ENCODE results near the gene RGL1.

RGL1 gene

DNA sequence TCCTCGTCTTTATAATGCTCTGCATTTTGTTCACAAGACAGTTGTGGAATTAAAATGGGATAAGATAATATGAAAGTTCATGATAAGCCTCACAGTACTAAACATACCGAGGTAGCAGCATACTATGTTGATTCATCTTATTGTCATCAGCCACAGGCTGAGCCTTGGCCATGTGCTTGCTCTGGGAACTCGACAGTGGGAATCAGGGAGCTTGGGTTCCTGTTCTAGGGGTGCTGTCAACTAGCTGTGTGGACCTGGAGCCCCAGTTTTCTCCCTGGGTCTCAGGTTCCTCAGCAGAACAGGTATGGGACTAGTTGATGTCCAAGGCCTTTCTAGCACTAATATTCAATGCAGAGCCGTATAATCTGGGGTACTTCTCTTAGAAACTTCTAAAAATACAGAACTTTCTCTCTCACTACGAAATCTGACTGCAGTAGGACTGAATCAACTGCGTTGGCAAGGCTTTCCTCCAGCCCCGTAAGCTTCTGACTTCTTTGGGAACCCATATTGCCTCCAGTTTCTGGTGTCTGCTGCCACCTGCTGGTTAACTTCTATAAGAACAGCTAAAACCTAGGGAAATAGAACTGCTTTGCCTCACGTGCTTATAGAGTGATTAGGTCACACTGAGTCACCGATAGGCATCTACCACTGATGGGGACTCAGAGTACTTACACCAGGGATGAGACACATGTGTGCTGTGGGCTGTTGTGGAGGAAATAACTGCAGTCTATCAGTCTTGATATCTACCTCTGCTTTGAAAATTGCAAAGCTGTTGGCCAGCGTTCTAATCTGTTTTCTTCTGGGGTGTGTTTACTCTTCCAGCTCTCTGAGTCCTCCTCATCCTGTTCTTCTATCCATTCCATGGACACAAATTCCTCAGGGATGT, 110.9 kb downstream of the RGL1 start:
- DNase-seq (ENCODE audit: low read depth in 2 of 2): peak; percentile 53 to 54

DNA sequence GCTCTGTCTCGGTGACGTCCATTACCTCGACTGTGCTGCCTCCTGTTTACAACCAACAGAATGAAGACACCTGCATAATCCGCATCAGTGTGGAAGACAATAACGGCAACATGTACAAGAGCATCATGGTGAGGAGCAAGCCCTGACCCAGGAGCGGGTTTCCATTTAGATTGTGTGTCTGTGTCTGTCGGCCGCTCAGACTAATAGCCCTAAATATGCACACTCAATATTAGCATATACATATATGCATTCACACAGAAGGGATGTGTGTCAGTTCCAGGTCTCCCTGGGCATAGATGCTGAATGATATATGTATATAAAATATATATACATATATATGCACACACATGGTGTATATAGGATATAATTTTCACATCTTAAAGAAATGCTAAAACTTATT, 111.7 kb downstream of the RGL1 start:
- DNase-seq (ENCODE audit: low read depth in 2 of 2): no peak

DNA sequence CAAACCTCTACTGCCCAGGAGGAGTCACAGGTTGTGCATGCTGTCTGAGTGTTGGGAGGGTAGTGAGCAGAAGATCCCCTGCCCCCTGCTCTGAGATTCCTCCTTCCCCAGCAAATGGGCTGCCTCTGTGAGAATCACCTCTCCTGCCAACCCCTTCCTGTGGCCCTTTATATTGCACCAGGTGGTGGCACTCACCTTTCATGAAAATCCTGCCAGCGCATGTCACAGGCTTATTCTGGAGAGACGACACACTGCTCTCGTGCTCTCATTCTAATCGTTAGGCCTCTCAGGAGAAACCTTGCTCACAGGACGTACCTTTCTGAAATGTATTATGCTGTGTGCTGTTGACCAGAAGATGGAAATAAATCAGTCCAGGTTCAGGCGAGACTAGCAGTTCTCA, 113.7 kb downstream of the RGL1 start:
- no peak for DNase-seq (ENCODE audit: low read depth in 2 of 2)

DNA sequence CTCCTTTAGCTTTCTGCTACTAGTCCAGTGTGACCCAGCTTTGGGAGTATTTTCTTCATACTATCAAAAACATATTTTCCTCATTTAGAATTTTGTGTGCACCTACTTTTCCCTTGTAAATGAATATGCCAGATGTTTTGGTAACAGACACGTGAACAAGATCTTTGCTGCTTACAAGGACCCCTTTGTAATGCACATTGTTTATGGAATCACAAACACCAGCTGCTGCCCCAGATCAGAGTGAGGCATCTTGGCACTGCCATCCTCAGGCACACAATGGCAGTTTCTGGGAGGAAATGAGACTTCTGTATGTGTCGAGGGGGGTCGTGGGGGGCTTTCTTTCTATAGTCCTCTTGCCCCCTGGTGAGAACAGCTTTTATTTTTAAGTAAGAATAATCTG, 115.7 kb downstream of the RGL1 start:
- no peak for DNase-seq (ENCODE audit: low read depth in 2 of 2)

DNA sequence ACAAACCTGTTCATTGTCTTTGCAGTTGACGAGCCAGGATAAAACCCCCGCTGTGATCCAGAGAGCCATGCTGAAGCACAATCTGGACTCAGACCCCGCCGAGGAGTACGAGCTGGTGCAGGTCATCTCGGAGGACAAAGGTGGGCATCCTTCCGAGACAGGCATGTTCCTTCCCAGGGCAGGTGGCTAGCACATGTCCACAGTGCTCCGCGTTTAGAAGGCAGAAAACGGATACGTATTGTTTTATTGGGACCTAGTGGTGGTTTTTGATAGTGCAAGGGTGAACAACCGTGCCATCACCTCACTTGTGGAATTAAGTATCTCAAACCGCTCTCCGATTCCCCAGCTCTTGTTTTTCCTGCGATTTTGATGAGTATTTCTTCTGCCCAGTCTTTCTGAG, 117.3 kb downstream of the RGL1 start:
- no peak for DNase-seq (ENCODE audit: low read depth in 2 of 2)

DNA sequence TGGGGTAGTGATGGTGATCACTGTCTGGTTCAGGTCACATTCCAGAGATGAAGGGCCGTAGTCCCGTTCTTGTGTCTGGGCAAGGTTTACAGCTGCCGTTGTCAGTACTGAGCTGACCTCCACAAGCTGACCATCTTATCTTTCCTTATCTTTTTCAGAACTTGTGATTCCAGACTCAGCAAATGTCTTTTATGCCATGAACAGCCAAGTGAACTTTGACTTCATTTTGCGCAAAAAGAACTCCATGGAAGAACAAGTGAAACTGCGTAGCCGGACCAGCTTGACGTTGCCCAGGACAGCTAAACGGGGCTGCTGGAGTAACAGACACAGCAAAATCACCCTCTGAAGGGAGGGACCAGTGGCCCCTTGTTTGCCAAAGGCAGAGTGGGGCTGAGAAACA, 121.0 kb downstream of the RGL1 start:
- DNase-seq (ENCODE audit: low read depth in 2 of 2): no peak

DNA sequence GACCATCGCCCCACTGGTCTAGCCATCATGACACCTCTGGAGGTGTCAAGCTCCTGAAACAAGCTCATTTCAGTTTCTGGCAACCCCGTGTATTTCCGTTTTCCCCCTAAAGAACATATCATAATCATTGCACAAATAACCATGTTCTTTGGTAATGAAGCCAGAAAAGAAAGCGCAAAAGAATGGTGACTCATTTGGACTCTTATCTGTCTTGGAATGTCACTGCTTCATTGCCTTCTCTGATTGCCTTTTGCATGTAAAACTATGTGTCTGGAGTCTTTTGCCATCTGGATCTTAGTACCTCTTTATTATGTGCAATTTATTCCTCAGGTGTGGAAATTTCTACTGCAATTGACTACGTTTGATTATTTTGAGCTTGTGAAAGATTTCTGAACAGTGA, 122.1 kb downstream of the RGL1 start:
- DNase-seq (ENCODE audit: low read depth in 2 of 2): no peak

DNA sequence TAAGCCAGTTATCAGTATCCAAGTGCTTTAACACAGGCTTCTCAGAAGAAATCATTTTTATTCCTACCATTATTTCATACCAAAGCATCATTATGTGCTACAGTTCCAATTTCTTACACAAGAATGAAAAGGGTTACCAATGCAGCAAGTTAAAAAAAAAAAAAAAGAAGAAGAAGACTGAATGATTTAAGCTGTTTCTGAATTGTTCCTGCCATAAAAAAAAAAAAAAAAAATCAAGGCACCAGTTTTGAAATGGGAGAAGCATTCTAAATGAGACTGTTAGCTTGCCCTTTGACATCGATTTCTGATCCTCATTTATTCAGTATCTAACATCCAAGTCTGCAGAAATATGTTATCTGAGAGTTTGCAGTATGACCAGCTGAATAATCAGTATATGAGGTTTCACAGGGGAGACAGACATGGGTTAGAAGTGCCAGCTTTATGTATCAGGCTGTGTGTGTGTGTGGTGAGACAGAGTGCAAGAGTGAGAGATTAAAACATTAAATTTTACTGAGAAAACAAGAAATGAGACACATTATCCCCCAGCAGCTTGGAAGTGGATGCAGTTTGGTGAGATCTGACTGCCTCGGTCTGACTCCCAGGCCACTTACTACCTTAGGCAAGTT, 126.8 kb downstream of the RGL1 start:
- no peak for DNase-seq (ENCODE audit: low read depth in 2 of 2)

DNA sequence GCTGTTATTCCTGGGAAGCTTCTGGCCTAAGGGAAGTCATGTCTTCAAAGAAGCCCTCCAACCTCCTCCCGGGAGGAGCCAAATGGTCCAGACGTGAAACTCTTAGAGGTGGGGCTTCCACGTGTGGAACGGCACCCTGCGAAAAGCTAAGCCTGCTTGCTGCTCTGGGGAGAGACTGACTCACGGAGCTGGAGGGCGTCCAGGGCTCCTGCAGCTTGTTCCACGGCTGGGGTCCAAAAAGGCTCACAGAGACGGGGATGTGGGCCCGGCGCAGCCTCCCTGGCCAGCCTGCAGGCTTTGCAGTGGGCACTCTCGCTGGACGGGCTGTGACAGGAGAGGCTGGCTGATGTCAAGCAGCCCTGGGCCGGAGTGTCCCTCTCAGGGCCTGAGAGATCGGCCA, 127.5 kb downstream of the RGL1 start:
- DNase-seq (ENCODE audit: low read depth in 2 of 2): no peak

DNA sequence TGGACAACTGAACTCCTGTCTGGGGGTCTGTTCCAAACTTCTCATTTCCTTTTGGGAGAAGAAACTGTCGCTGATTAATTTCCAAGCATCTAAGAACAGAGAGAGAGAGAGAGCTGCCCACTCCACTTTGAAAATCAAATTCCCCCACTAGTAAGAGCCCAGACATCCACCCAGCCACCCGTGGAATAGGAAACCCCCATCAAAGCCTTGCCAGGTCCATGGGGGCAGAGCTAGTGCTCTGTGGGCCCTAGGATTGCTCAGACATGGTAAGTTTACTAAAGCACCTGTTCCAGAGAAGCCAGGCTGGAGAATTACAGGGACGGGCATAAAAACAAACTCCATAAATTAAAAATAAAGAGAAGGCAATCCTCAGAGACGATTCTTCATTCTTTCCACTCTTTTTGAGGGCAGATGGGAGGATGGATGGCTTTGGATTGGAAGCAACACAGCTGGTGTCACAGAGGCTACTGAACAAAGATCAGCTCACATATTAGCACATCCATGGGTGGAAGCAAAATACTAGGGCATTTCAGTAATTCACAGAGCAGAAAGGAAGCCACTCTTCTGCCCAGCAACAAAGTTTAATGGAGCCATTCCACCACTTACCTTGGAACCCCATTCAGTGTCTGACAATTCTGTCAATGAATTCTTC, 128.7 kb downstream of the RGL1 start:
- DNase-seq (ENCODE audit: low read depth in 2 of 2): no peak

DNA sequence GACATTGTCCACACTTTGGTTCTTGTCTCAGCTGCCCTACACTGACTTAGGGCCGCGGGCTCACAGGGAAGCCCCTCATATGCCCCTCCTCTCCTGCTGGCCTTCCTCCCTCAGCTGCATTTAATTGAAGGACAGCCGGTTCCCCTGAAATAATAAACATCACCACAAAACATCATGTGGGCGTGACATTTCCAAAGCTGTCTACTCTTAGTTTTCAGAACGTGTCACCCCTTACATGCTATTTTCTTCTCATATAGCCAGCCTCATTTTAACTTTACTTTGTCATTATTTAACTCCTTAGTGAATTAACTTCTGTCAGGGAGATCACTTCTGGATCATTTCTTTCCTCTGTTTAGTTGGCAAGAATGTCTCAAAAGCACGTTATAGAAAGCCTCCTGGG, 129.4 kb downstream of the RGL1 start:
- no peak for DNase-seq (ENCODE audit: low read depth in 2 of 2)

DNA sequence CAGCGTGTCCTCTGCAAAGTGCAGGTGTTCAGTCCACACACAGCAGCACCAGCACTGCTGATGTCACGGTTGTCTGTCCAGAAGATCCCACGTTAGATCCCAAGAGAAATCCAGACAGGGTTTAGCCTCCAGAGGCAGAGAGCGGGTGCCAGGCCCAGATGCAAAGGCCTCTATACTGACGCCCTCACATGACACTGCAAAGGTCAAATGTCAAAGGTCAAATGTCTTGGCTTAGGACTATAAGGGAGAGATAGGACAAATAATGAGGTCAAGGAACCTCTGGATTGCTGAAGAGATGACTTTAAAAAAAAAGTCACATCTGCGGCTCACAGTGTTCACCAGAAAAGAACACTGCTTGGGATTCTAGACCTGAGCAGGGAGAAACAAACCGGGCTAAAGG, 131.1 kb downstream of the RGL1 start:
- DNase-seq (ENCODE audit: low read depth in 2 of 2): no peak

DNA sequence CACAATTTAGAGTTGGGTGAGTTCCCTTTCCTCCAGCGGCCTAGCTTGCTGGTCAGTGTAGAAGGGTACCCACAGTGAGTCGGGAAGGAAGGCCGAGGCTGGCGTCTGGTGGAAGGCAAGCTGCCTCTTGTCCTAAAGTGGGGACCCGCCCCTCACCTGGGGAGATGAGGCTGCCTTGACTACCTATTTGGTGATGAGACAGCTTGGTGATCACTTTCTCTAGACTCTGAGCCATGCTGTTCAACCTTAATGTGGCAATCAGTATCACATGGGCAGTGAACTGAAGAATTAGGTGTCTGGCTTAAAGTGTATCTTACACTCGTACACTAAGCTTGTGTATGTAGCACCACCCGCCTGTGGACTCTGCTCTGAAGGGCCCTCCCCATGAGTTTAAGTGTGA, 131.9 kb downstream of the RGL1 start:
- no peak for DNase-seq (ENCODE audit: low read depth in 2 of 2)

DNA sequence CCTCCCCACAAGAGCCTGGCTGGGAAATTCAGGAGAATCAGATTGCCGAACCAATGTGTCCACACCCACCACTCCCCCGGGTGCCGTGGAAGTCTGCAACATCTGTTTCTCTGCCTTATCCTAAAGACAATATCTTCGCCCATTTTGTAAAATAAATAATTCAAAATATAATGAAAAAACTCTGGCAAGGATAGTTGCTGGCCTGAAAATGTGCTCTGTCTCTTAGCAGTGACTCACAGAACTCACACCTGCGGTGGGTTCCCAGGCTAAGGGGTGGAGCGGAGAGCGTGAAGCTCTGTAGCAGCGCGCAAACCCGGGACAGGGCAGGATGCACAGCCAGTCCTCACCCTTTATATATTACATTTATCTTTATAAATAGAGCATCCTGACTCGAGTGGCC, 132.7 kb downstream of the RGL1 start:
- DNase-seq (ENCODE audit: low read depth in 2 of 2): no peak

DNA sequence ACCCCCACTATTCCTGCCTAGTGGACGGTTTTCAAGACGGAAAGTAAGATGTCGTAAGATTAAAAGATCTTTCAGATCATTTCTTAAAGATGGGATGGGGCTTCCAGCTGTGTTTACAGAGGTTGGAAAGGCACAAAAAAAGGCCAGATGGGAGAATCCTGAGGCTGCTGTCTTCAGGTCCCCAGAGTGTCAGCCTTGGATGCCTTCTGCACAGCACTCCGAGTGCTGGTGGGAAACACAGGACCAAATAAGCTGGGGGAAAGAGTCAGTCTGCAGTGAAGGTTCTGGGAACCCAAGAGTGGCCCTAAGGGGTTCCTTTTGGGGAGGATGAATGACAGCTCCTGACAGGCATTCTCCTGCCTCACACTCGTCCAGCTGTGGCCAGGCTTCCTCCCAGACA, 136.1 kb downstream of the RGL1 start:
- no peak for DNase-seq (ENCODE audit: low read depth in 2 of 2)

DNA sequence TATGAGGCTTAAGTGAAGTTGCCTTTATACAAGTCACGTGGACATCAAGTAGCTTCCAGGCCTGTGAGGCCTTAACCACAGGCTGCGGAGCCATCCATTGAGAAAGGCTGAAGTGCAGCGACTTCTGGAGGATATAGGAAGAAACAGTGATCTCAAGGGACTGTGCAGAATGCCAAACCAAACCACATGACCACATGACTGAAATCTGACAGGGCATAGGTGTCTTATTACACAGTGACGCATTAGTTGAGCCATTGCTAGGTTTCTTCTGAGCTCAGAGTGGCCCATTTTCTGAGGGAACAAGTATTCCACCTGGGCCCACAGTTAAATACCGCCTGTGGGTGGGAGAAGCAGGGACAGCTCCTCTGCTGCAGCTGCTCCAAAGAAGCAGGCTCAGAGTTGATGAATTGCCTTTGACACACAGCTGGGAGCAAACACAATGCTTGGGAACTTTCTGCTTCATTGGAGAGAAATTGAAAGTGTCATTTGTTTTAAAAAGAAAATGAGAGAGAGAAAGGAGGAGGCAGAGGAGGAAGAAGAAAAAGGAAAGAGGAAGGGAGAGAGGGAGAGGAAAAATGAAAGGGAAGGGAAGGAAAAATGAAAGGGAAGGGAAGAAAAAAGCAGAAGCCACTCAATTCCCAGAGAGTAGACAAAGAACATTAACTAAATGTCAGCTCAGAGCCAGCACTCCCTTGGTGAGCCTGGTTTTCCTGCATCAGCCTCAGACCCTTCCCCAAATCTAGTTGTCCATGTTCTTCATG, 138.2 kb downstream of the RGL1 start:
- DNase-seq (ENCODE audit: low read depth in 2 of 2): no peak

DNA sequence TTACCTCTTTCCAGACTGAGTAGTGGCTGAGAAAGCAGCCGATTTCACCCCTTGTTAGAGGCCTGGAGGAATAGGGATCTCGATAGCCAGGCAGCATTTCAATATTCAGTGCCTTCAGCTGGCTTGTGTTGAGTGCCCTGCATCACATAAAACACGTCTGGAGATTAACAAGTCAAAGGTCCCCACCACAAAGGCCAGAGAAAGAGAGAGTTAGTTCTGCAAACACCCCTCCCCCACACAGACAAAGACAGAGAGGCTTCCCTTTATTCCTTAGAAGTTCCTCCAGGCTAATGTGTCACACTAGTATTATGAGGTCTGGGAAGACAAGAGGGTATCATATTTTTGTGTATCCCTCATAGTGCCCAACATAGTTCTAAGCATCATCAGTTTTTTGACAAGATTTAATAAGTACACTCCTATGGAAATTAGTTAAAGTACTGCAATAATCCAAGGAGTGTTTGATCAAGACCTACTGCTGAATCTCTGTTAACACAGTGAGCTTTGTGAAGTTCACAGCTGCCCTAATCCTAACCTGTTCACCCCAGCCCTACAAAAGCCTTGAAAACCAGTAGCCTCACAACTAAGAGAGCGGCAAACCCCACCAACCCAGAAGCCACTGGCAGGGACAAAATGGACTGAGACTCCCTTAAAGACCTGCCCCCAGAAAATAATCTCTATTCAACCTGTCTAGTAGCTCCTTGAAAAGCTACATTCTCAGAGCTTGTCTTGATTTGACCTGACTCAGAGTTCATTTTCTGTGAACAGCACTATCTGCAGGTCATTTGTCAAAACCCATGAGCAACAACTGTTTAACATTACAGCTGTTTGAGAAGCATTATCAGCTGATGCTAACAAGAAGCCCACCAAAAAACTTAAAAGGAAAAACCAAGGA, 140.8 kb downstream of the RGL1 start:
- no peak for DNase-seq (ENCODE audit: low read depth in 2 of 2)

DNA sequence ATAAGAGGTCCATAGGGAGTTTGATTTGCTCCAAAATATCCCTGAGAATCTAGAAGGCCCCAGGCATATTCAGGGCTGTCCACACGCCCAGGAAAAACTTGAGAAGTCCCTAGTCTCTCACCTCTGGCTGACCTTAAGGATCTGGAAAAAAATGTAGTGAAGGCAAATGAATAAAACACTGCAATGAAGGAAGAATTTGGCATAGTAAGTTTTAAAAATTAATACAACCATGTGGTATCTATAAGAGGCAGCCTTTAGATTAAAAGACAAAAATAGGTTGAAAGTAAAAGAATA, 141.3 kb downstream of the RGL1 start:
- no peak for DNase-seq (ENCODE audit: low read depth in 2 of 2)

DNA sequence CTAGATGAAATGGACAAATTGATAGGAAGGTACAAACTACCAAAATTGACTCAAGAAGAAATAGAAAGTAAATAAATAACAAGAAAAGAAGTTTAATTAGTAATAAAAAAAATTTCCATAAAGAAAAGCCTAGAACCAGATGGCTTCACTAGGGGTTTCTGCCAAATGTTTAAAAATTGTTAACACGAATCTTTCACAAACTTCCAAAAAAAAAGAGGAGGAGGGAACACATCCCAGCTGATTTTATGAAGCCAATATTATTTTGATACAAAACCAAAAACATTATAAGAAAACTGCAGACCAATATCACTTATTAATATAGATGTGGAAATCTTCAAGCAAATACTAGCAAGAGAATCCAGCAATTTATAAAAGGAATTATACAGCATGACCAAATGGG, 143.1 kb downstream of the RGL1 start:
- no peak for DNase-seq (ENCODE audit: low read depth in 2 of 2)

DNA sequence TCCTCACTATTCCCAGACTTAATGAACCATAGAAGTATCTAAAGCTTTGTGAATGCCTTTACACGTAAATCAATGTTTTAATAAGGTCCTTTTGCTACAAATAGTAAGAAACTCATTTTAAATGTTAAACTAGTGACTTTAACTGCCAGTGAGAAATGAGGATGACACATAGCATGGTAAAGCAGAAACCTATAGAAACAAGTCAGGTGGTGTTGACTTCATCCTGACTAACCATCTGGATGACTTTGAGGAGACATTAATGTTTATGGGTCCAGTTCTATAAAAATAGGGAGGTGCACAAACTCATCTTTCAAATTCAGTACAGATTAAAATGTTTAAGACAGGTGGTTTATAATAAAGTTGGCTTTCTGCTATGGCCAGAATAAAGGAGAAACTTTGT, 147.2 kb downstream of the RGL1 start:
- DNase-seq (ENCODE audit: low read depth in 2 of 2): no peak

DNA sequence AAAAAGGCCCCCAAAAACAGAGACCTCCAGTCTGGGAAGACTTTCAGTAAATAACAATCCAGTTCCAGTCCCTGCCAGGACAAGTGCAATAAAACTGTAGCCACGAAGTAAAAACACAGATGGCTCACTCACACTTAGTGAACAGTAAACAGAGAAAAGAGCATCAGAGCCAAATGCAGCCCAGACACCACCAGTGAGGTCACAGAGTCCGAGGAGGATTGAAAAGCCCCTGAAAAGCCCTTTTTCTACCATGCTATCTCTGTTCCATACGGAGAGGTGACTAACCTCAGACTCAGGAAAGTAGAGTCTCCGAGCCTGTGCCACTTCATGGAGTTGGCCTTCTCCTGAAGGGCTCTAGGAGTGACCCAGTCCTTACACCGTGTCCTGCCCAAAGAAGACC, 148.1 kb downstream of the RGL1 start:
- no peak for DNase-seq (ENCODE audit: low read depth in 2 of 2)

DNA sequence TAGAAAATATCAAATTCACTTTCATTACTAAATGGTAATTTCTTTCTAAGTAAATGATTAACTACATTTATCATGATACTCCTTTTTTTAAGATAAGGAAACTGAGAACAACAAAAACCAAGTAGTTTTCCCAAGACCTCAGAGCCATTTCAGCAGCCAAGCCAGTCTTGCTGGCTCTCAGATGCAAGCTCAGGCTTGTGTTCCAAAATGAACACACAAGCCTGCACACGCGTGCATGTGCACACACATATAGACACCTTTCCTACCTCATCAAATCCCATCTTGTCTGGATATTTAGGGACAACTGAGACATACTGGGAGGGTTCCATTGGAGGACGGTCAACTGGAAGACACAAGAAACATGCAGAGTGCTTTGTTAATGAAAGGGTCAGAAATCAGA, 149.6 kb downstream of the RGL1 start:
- no peak for DNase-seq (ENCODE audit: low read depth in 2 of 2)

Data from stimulated activated CD4-positive, alpha-beta T cell treated with anti-CD3 and anti-CD28 coated beads, Interleukin-12 subunit alpha, Interleukin-12 subunit beta, amount 100 ng/mL, for 24 hours (primary cell).